NCI-H1048 (cell line): Measurements from ENCODE around the gene PDZRN4.
"Not testable (repeated sequence)": the region's sequence is repeated elsewhere in the genome, so short reads cannot be mapped to it uniquely, and the experiment has no call there.

Experiments
- DNase-seq: peaks from one replicate; lab custom pipeline; 2025; lab: John Stamatoyannopoulos, UW

The PDZRN4 gene

GRCh38 chr12:41188058-41188840 is at the start of gene PDZRN4:
Gene PDZRN4, plus strand, starts transcription at chr12:41188320.
- no peak for DNase-seq

GRCh38 chr12:41140117-41140516 is 48.0 kb upstream of the PDZRN4 start:
- no peak for DNase-seq

- no peak for DNase-seq
Measured at GRCh38 chr12:41141104-41141503, 47.0 kb upstream of the PDZRN4 start.

- DNase-seq = no peak
Measured at GRCh38 chr12:41142376-41142775, 45.7 kb upstream of the PDZRN4 start.

- DNase-seq = no peak
Measured at GRCh38 chr12:41151793-41152192, 36.3 kb upstream of the PDZRN4 start.

- DNase-seq = no peak
Measured at GRCh38 chr12:41162461-41162860, 25.7 kb upstream of the PDZRN4 start.

GRCh38 chr12:41167701-41168100 is 20.4 kb upstream of the PDZRN4 start:
- no peak for DNase-seq

GRCh38 chr12:41174602-41175001 is 13.5 kb upstream of the PDZRN4 start:
- DNase-seq = no peak

- DNase-seq = not testable (repeated sequence)
Measured at GRCh38 chr12:41179507-41179906, 8.6 kb upstream of the PDZRN4 start.

- no peak for DNase-seq
Measured at GRCh38 chr12:41184864-41185263, 3.3 kb upstream of the PDZRN4 start.

- no peak for DNase-seq
Measured at GRCh38 chr12:41186026-41186425, 2.1 kb upstream of the PDZRN4 start.

GRCh38 chr12:41188841-41189394 is 798 bp downstream of the PDZRN4 start:
- DNase-seq = no peak

GRCh38 chr12:41189395-41190251 is 1.5 kb downstream of the PDZRN4 start:
- no peak for DNase-seq

GRCh38 chr12:41190338-41190737 is 2.2 kb downstream of the PDZRN4 start:
- DNase-seq = no peak

- DNase-seq = not testable (repeated sequence)
Measured at GRCh38 chr12:41191549-41191948, 3.4 kb downstream of the PDZRN4 start.

- DNase-seq = no peak
Measured at GRCh38 chr12:41193311-41193710, 5.2 kb downstream of the PDZRN4 start.

- DNase-seq = no peak
Measured at GRCh38 chr12:41202051-41202450, 13.9 kb downstream of the PDZRN4 start.

- no peak for DNase-seq
Measured at GRCh38 chr12:41205070-41205709, 17.1 kb downstream of the PDZRN4 start.

GRCh38 chr12:41206298-41206697 is 18.2 kb downstream of the PDZRN4 start:
- no peak for DNase-seq

GRCh38 chr12:41211448-41211847 is 23.3 kb downstream of the PDZRN4 start:
- no peak for DNase-seq

- no peak for DNase-seq
Measured at GRCh38 chr12:41212625-41213024, 24.5 kb downstream of the PDZRN4 start.

- DNase-seq = no peak
Measured at GRCh38 chr12:41213107-41213506, 25.0 kb downstream of the PDZRN4 start.
